PC-9 (cell line): Measurements from ENCODE around the gene ZSWIM3. TPM values are rescaled to one million over a fixed set of nuclear protein-coding genes. Genes with fewer than 3 reads are reported as not detected.

Source experiments
- BruUV-seq: library from RNA; stranded (reverse); fragments of 400-500 nt; replicated peaks from 2 replicates; lab custom pipeline; 2021; lab: Mats Ljungman, UMichigan
- CTCF ChIA-PET: fragments of 300-600 bp; sonication (Branson Sonifier 250); formaldehyde crosslinking; loops from one replicate; lab custom pipeline; 2022; ENCODE audit warnings: antibody characterized with exemption; lab: Charles Lee
- POLR2A ChIA-PET: fragments of 300-600 bp; sonication (Branson Sonifier 250); formaldehyde crosslinking; loops from one replicate; lab custom pipeline; 2022; ENCODE audit warnings: antibody characterized with exemption; ENCODE audit not compliant: unreplicated experiment; lab: Charles Lee
- DNase-seq, 2 experiments: peaks; one replicate each; pipeline versions ENCODE4 v3.0.0 to v3.0.0-alpha.2; 2015 to 2022; ENCODE audit warnings: mixed read lengths in 1 of 2
- H2AFZ ChIP-seq: fragments of 200-600 bp; sonication (generic); 2 replicates; pipeline ENCODE4 v1.8.1; 2017; ENCODE audit warnings: antibody characterized with exemption
- H3F3A ChIP-seq: fragments of 200-600 bp; sonication (generic); 2 replicates; pipeline ENCODE4 v1.8.1; 2017; ENCODE audit warnings: antibody characterized with exemption, mild to moderate bottlenecking, low read depth; ENCODE audit not compliant: insufficient read depth
- H3K27ac ChIP-seq: fragments of 200-600 bp; sonication (generic); 2 replicates; pipeline ENCODE4 v1.6.1; 2016; ENCODE audit warnings: mixed run types
- H3K27me3 ChIP-seq: fragments of 200-600 bp; sonication (generic); 2 replicates; pipeline ENCODE4 v1.6.1; 2016; ENCODE audit warnings: low read depth, mixed run types; ENCODE audit not compliant: insufficient read depth
- H3K36me3 ChIP-seq: fragments of 200-600 bp; sonication (generic); 2 replicates; pipeline ENCODE4 v1.6.1; 2016; ENCODE audit warnings: low read depth, mixed run types
- H3K4me1 ChIP-seq: fragments of 200-600 bp; sonication (generic); replicated peaks from 2 replicates; pipeline ENCODE4 v1.6.1; 2016; ENCODE audit warnings: mixed run types; ENCODE audit not compliant: insufficient read depth
- H3K4me2 ChIP-seq: fragments of 200-600 bp; sonication (generic); 2 replicates; pipeline ENCODE4 v1.6.1; 2017; ENCODE audit warnings: mixed run types
- H3K4me3 ChIP-seq: fragments of 200-600 bp; sonication (generic); 2 replicates; pipeline ENCODE4 v1.6.1; 2016; ENCODE audit warnings: mixed run types
- H3K79me2 ChIP-seq: fragments of 200-600 bp; sonication (generic); 2 replicates; pipeline ENCODE4 v1.6.1; 2017; ENCODE audit warnings: low read depth, mixed run types
- H3K9me2 ChIP-seq: fragments of 200-600 bp; sonication (generic); 2 replicates; pipeline ENCODE4 v1.8.1; 2017; ENCODE audit warnings: mild to moderate bottlenecking; ENCODE audit not compliant: insufficient read depth
- H3K9me3 ChIP-seq: fragments of 200-600 bp; sonication (generic); 2 replicates; pipeline ENCODE4 v1.8.1; 2016; ENCODE audit warnings: low read depth; ENCODE audit not compliant: insufficient read depth
- H4K20me1 ChIP-seq: fragments of 200-600 bp; sonication (generic); 2 replicates; pipeline ENCODE4 v1.8.1; 2017; ENCODE audit not compliant: insufficient read depth
- EZH2 ChIP-seq: fragments of 200-600 bp; sonication (generic); IDR thresholded peaks from 2 replicates; pipeline ENCODE4 v1.8.0; 2017; ENCODE audit warnings: antibody characterized with exemption, low read depth
- intact Hi-C: fragments of 100-400 bp; cut with micrococcal nuclease; formaldehyde crosslinking; loops from one replicate; pipeline ENCODE4 v1.10.0; 2022; ENCODE audit not compliant: unreplicated experiment
- total RNA-seq: library from RNA; stranded (reverse); gene quantifications from 2 replicates; pipeline ENCODE4 v1.2.3, GENCODE V29; 2021
- TF ChIP-seq, protein P1 (sequence below): fragments of 200-600 bp; sonication (generic); conservative IDR thresholded peaks from 2 replicates; pipeline ENCODE4 v1.6.1; 2017; ENCODE audit warnings: mixed run types, antibody characterized with exemption, mild to moderate bottlenecking, moderate library complexity

The ZSWIM3 gene
- total RNA-seq, 1 experiment from 2014 or later = 2.7 TPM

DNA sequence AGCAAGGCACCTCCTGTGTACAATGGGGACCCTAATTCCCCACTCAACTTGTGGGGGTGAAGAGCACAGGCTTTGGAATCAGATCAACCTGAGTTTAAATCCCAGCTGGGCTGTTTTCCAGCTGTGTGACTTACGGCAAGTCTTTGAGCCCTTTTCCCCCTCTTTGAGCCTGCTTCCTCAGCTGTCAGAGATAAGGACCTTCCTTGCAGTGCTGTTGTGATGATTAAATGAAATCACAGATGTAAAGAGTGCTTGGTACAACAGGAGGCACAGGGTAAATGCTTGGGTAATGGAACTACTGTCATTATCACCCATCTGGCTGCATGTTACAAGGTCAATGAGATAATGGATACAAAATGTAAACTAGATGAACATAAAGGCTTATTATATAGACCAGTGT lies 20.6 kb upstream of the ZSWIM3 start:
- no peaks in the 10 kb centered on the region for H3K9me2 ChIP-seq
- no peak overlapping the region for H3K27ac ChIP-seq
- H3K27me3 ChIP-seq = no peaks in the 10 kb centered on the region
- BruUV-seq = TSS peak; percentile 2
- peaks cover 18% of the 10 kb centered on the region for H3K4me1 ChIP-seq
- no peaks in the 10 kb centered on the region for H4K20me1 ChIP-seq
- H3K36me3 ChIP-seq = no peaks in the 10 kb centered on the region
- H3K4me2 ChIP-seq = no peak overlapping the region
- TF ChIP-seq EZH2 = no peak
- TF ChIP-seq, protein P1, sequence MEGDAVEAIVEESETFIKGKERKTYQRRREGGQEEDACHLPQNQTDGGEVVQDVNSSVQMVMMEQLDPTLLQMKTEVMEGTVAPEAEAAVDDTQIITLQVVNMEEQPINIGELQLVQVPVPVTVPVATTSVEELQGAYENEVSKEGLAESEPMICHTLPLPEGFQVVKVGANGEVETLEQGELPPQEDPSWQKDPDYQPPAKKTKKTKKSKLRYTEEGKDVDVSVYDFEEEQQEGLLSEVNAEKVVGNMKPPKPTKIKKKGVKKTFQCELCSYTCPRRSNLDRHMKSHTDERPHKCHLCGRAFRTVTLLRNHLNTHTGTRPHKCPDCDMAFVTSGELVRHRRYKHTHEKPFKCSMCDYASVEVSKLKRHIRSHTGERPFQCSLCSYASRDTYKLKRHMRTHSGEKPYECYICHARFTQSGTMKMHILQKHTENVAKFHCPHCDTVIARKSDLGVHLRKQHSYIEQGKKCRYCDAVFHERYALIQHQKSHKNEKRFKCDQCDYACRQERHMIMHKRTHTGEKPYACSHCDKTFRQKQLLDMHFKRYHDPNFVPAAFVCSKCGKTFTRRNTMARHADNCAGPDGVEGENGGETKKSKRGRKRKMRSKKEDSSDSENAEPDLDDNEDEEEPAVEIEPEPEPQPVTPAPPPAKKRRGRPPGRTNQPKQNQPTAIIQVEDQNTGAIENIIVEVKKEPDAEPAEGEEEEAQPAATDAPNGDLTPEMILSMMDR = no peak
- CTCF ChIA-PET = interaction anchor here (0.6 kb wide), 1 partner anchor 65 kb away, joined by 3 read pairs; no protein-coding TSS in a partner anchor
- H3K9me3 ChIP-seq = no peaks in the 10 kb centered on the region
- no peaks in the 10 kb centered on the region for H3K79me2 ChIP-seq
- H3K4me3 ChIP-seq = no peak overlapping the region
- peaks cover 31% of the 10 kb centered on the region for H3F3A ChIP-seq
- POLR2A ChIA-PET = interaction anchor here (0.7 kb wide), 1 partner anchor 317 kb away, joined by 3 read pairs; no protein-coding TSS in a partner anchor
- no peak for DNase-seq
- intact Hi-C loops = no loop called here
- H2AFZ ChIP-seq = no peak overlapping the region

DNA sequence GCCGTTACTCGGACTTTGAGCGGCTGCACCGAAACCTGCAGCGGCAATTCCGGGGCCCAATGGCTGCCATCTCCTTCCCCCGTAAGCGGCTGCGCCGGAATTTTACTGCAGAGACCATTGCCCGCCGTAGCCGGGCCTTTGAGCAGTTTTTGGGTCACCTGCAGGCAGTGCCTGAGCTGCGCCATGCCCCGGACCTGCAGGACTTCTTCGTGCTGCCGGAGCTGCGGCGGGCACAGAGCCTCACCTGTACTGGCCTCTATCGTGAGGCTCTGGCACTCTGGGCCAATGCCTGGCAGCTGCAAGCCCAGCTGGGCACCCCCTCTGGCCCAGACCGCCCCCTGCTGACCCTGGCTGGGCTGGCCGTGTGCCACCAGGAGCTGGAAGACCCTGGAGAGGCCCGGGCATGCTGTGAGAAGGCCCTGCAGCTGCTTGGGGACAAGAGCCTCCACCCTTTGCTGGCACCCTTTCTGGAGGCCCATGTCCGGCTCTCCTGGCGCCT lies 16.7 kb upstream of the ZSWIM3 start:
- intact Hi-C loops = no loop called here
- Histone ChIP-seq H3K4me2 (no peak overlapping the region), H3K36me3 (0 out of 2 replicates have a peak, but pooled peaks cover 9% of the 10 kb centered on the region), H3K27ac (no peak overlapping the region), H3F3A (peaks cover 20% of the 10 kb centered on the region; the same call in 1 of the 2 replicates), H3K4me3 (no peak overlapping the region), H4K20me1 (no peaks in the 10 kb centered on the region), H3K9me3 (no peaks in the 10 kb centered on the region), H2AFZ (no peak overlapping the region), H3K27me3 (no peaks in the 10 kb centered on the region), H3K9me2 (no peaks in the 10 kb centered on the region), H3K4me1 (peaks cover 3% of the 10 kb centered on the region), H3K79me2 (no peaks in the 10 kb centered on the region)
- no peak for DNase-seq
- BruUV-seq = no TSS peak
- TF ChIP-seq EZH2 = no peak
- TF ChIP-seq, protein P1 = no peak
- ChIA-PET CTCF (no interaction called here), POLR2A (no interaction called here)

DNA sequence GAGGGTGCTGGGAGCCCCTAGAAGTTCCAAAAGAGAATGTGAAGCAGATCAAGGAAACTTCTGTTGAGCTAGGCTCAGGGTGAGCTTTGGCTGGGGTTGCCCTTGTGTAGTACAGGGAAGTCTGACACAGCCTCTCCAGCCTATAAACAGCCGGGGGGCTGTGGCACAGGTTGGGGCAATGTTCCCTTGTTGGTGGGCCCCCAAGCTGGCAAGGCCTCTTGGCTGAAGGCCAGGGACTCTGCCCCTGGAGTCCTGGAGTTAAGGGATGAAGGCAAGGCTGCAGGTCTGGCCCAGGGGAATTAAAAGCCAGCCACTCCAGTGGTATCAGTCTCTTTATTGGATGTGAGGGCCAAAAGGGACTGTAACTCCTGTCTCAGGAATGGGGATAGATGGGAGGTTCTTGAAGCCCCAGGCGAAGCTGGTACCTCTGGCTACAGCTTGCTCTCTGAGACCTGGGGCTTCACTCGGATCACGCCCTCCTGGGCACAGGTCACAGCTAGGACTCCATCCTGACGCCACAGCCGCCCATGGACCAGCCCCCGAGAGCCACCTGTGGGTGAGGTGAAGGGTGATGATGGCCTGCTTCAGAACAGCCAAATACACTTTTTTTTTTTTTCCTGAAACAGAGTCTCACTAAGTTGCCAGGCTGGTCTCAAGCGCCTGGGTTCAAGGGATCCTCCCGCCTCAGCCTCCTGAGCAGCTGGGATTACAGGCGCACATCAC lies 15.8 kb upstream of the ZSWIM3 start:
- H3K4me3 ChIP-seq = no peak overlapping the region
- DNase-seq = no peak
- no peak overlapping the region for H3K27ac ChIP-seq
- no peaks in the 10 kb centered on the region for H3K9me3 ChIP-seq
- H3K9me2 ChIP-seq = no peaks in the 10 kb centered on the region
- H3K4me2 ChIP-seq = no peak overlapping the region
- no peaks in the 10 kb centered on the region for H3K27me3 ChIP-seq
- ChIA-PET CTCF (no interaction called here), POLR2A (no interaction called here)
- BruUV-seq = no TSS peak
- H3K79me2 ChIP-seq = no peaks in the 10 kb centered on the region
- H3K36me3 ChIP-seq = 0 out of 2 replicates have a peak, but pooled peaks cover 9% of the 10 kb centered on the region
- TF ChIP-seq, protein P1 = no peak
- TF ChIP-seq EZH2 = no peak
- intact Hi-C loops = no loop called here
- H4K20me1 ChIP-seq = no peaks in the 10 kb centered on the region
- peaks cover 16% of the 10 kb centered on the region; the same call in 1 of the 2 replicates for H3F3A ChIP-seq
- no peak overlapping the region for H2AFZ ChIP-seq
- H3K4me1 ChIP-seq = no peaks in the 10 kb centered on the region
